GM12864 (cell line): ENCODE results near the gene CUL5.
"Not testable (repeated sequence)": the region's sequence is repeated elsewhere in the genome, so short reads cannot be mapped to it uniquely, and the experiment has no call there.

Experiments used
- DNase-seq: peaks from one replicate; pipeline ENCODE4 v3.0.0-alpha.2; 2011; ENCODE audit warnings: low read depth
- H3K4me3 ChIP-seq: 2 replicates; pipeline ENCODE4 v1.5.1; 2011; ENCODE audit warnings: mild to moderate bottlenecking, low read depth, low read length, control low read depth
- CTCF ChIP-seq: IDR thresholded peaks from 2 replicates; pipeline ENCODE4 v1.5.1; 2011; ENCODE audit warnings: low read depth, mild to moderate bottlenecking, moderate library complexity, low read length, control low read depth, inconsistent platforms; ENCODE audit errors: missing control alignments

Gene CUL5

GRCh38 chr11:108111126-108111525, 102.4 kb downstream of the CUL5 start:
- no peak overlapping the region for H3K4me3 ChIP-seq
- TF ChIP-seq CTCF: peak; percentile 20
- no peak for DNase-seq

- DNase-seq: no peak
- H3K4me3 ChIP-seq: no peak overlapping the region
- TF ChIP-seq CTCF: no peak
Measured at GRCh38 chr11:108112057-108112456, 103.4 kb downstream of the CUL5 start.

DNA sequence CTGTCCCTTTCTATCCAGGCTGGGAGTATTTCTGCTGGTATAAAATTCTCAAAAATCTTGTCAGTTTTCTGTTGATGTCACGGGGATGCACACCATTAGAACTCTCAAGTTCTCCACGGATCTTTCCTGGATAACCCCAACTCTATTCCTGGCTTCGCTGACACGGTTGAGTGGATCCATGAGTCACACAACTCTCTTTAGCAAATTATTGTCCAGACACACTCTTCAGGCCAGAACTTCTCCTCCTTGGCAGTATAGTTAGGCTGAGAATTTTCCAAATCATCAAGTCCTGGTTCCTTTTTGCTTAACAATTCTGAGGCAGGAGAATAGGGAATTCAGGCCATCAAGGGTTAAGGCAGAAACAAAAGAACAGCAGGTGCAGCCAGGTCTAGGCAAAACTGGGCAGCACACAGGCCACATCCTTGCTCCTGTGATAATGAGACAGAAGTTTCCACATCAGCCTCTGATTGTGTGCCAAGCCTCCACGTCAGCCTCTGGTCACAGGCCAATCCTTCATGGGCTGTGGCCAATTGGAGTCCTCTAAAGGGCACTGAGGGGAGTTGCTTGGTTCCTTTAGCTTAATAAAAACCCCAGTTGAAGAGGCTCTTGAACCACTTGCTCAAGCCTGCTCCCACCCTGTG, 106.9 kb downstream of the CUL5 start:
- TF ChIP-seq CTCF: no peak
- no peak overlapping the region for H3K4me3 ChIP-seq
- no peak for DNase-seq

GRCh38 chr11:108117746-108118371, 109.2 kb downstream of the CUL5 start:
- H3K4me3 ChIP-seq: no peak overlapping the region
- TF ChIP-seq CTCF: peak; percentile 43
- DNase-seq: no peak

- not testable (repeated sequence) for DNase-seq
- H3K4me3 ChIP-seq: peak overlapping the region; percentile 82
Measured at GRCh38 chr11:108120936-108121273, 112.2 kb downstream of the CUL5 start.

DNA sequence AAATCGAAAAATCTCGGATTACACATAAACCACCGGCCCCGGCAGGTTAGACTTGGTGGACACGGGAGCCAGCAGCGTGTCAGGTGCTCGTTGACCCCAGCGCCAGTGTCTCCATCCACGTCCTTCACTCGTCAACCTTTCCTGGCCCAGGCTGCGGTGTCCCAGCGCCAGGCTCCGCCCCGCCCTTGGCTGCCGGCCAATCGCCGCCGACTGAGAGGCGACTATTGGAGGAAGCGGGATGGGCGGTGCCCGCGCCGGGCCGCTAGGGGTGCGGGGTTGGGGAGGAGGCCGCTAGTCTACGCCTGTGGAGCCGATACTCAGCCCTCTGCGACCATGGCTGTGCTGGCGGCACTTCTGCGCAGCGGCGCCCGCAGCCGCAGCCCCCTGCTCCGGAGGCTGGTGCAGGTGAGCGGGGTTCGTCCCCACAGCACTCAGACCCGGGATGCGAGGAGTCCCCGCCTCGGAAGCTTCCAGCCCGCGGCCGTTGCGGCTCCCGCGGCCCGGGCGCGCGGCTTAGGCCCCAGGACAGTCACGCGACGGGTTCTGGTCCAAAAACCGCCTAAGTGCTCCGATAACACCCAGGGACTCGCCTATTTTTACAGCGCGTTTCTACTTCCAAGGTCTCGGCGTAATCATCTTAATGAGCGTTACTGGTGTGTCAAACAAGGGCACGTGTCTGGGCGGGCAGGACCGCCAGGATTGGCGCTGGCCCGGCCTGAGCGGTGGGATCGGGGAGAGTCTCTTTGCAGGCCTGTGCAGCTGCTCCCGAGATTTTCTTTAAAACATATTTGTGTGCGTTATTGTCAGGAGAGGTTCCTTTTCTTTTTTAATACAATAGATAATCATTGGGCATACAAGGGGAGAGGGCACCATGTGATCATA, 112.8 kb downstream of the CUL5 start, which contains the start of gene ACAT1:
TSS of gene ACAT1 (plus strand) at position 294 of the 882 bp plus-strand sequence. CDS start at position 334, 40 bp downstream.
- H3K4me3 ChIP-seq: peak within 1 kb of the TSS; percentile 82
- DNase-seq: peak; percentile 76
- TF ChIP-seq CTCF: peak; percentile 35

GRCh38 chr11:108122166-108122628, 113.5 kb downstream of the CUL5 start:
- TF ChIP-seq CTCF: no peak
- DNase-seq: no peak
- peak overlapping the region; percentile 82 for H3K4me3 ChIP-seq
